Activated T-cell treated with anti-CD3 and anti-CD28 coated beads, Interleukin-2, amount 50 U/mL, for 72 hours (primary cell): ENCODE data around the gene TASOR. TPM values are rescaled to one million over a fixed set of nuclear protein-coding genes. Genes with fewer than 3 reads are reported as not detected.

Experiments
- ATAC-seq, 2 donors: fragments of 150-1000 bp; cut with Tn5 transposase; replicated peaks in 1 of 2; 2 replicates each; pipeline ENCODE4 v1.10.0; 2021; ENCODE audit warnings: moderate library complexity in 2 of 2, mild to moderate bottlenecking in 1 of 2
- DNase-seq, 2 donors: peaks; one replicate each; pipeline ENCODE4 v3.0.0; 2021 to 2022; ENCODE audit warnings: mixed read lengths in 1 of 2
- H3K27ac Mint-ChIP-seq: one replicate; pipeline ENCODE4 v1.8.0; 2022; ENCODE audit warnings: mild to moderate bottlenecking, moderate library complexity, mixed read lengths
- H3K27me3 Mint-ChIP-seq: one replicate; pipeline ENCODE4 v1.8.0; 2022; ENCODE audit warnings: low read depth, mixed read lengths
- H3K36me3 Mint-ChIP-seq, 2 donors: one replicate each; pipeline ENCODE4 v1.8.0; 2022; ENCODE audit warnings: mixed read lengths in 2 of 2, mild to moderate bottlenecking in 1 of 2; ENCODE audit not compliant: insufficient read depth in 2 of 2
- H3K4me1 Mint-ChIP-seq: one replicate; pipeline ENCODE4 v1.8.0; 2022; ENCODE audit warnings: low read depth, mixed read lengths
- H3K4me3 Mint-ChIP-seq, 2 donors: one replicate each; pipeline ENCODE4 v1.8.0; 2022; ENCODE audit warnings: mild to moderate bottlenecking in 2 of 2, mixed read lengths in 2 of 2, moderate library complexity in 2 of 2
- H3K9me3 Mint-ChIP-seq, 2 donors: one replicate each; pipeline ENCODE4 v1.8.0; 2022; ENCODE audit warnings: mixed read lengths in 2 of 2
- total RNA-seq, 2 donors: library from RNA; stranded (reverse); gene quantifications; one replicate each; pipeline ENCODE4 v1.2.3, GENCODE V29; 2022

TASOR gene
- total RNA-seq, 2 donors from 2014 or later: 82.6 to 91.8 TPM

DNA sequence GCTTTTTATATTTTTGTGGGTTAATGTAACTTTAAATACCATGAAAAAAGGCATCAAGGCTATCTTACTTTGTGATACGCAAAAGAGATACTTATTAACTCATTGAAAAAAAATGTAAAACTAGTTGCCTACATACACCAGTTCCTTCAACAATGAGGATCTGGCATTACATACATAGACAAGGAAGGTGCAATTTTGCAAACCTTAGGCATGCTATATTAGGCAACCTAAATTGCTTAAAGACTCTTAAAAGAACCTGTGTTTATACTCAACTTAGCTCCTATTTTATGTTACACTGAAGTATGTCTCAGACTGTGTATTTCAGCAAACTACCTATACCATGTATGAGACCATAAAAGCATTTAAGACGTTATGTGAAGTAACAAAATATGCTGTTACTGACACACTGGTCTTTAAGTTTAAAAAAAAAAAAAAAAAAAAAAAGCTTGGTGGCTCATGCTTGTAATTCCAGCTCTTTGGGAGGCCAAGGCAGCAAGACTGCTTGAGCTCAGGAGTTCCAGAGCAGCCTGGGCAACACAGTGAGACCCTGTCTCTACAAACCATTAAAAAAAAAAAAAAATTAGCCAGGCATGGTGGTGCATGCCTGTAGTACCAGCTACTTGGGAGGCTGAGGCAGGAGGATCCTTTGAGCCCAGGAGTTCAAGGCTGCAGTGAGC is 9.1 kb downstream of the TASOR start:
- H3K4me1 Mint-ChIP-seq: peaks cover 33% of the 10 kb centered on the region
- ATAC-seq (no peak), DNase-seq (no peak)
- no peak overlapping the region for H3K4me3 Mint-ChIP-seq
- H3K36me3 Mint-ChIP-seq: peaks cover 13 to 38% of the 10 kb centered on the region in 2 donors
- H3K27ac Mint-ChIP-seq: no peak overlapping the region
- H3K27me3 Mint-ChIP-seq: no peaks in the 10 kb centered on the region
- no peaks in the 10 kb centered on the region for H3K9me3 Mint-ChIP-seq

DNA sequence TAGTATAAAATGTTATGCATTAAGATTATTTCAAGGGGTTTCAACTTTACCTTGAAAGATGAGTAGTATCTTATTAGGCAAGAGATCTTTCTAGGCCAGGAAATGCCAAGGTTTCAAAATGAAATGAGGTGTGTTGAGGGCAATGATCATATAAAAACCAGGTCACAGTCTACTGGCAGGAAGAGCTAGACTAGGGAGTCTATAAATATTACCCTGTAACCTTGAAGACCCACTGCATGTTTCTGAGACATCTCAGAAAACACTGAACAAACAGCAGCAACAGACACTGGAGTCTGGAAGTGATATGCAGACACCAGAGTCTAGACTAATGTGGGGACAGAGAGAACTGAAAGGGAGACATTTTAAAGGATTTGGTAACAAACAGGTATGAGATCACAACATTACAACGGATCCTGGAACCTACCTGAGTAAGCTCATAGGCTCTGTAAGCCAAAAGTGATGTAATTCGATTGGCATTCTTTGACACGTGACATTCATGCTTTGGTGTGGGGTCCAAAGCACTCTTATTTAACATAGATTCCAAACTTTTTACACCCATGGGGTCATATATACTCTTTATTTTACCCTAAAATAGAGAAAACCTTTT is 15.0 kb downstream of the TASOR start:
- peak in 1 of 2 donors; percentile 45 for ATAC-seq
- peaks cover 22 to 54% of the 10 kb centered on the region in 2 donors for H3K36me3 Mint-ChIP-seq
- peaks cover 16% of the 10 kb centered on the region for H3K4me1 Mint-ChIP-seq
- no peaks in the 10 kb centered on the region for H3K9me3 Mint-ChIP-seq
- H3K27me3 Mint-ChIP-seq: no peaks in the 10 kb centered on the region
- no peak for DNase-seq
- peak overlapping the region; percentile 57 for H3K27ac Mint-ChIP-seq
- H3K4me3 Mint-ChIP-seq: no peak overlapping the region

DNA sequence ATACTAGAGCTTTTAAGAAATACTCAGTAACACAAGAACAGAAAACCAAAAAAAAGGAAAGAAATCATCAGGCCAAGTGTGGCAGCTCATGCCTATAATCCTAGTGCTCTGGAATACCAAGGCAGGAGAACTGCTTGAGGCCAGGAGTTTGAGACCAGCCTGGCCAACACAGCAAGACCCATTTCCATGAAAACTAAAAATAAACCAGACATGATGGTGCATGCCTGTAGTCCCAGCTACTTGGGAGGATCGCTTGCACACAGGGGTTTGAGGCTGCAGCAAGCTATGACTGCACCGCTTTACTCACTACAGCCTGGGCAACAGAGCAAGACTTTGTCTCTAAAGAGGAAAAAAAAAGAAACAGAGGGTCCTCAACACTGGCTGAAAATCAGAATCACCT is 18.2 kb downstream of the TASOR start:
- peaks cover 13% of the 10 kb centered on the region for H3K4me1 Mint-ChIP-seq
- ATAC-seq (no peak), DNase-seq (no peak)
- peaks cover 16 to 45% of the 10 kb centered on the region in 2 donors for H3K36me3 Mint-ChIP-seq
- peak overlapping the region; percentile 15 for H3K27ac Mint-ChIP-seq
- H3K9me3 Mint-ChIP-seq: no peaks in the 10 kb centered on the region
- no peaks in the 10 kb centered on the region for H3K27me3 Mint-ChIP-seq
- H3K4me3 Mint-ChIP-seq: no peak overlapping the region

DNA sequence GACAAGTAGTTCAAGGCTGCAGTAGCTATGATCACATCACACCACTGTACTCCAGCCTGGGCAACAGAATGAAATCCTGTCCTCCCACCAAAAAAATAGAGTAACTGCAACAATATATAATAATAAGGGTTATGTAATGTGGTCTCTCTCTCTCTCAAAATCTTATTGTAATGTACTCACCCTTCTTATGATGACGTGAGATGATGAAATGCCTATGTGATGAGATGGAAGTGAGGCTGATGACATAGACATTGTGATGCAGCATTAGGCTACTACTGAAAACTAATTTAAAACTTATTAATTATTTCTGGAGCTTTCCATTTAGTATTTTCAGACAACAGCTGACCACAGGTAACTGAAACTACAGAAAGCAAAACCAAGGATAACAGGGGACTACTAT is 27.4 kb downstream of the TASOR start:
- no peak for ATAC-seq
- DNase-seq: no peak
- no peaks in the 10 kb centered on the region for H3K27me3 Mint-ChIP-seq
- H3K4me3 Mint-ChIP-seq: no peak overlapping the region
- peaks cover 18 to 64% of the 10 kb centered on the region in 2 donors for H3K36me3 Mint-ChIP-seq
- no peaks in the 10 kb centered on the region for H3K9me3 Mint-ChIP-seq
- peaks cover 26% of the 10 kb centered on the region for H3K4me1 Mint-ChIP-seq
- H3K27ac Mint-ChIP-seq: peak overlapping the region; percentile 67

DNA sequence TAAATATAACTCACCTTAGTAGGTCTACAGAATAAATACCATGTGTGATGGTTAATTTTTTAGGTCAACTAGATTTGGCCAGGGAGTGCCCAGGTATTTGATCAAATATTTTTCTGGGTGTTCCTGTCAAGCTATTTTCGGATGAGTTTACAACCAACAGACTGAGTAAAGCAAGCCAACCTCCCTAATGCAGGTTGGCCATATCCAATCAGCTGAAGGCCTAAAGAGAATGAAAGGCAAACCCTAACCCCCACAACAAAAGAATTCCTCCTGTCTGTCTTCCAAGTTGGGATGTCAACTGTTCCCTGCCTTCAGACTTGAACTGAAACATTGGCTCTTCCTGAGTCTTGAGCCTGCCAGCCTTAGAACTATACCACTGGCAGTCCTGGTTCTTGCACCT is 28.6 kb downstream of the TASOR start:
- ATAC-seq (no peak), DNase-seq (no peak)
- Mint-ChIP-seq H3K27ac (no peak overlapping the region), H3K36me3 (peaks cover 15 to 56% of the 10 kb centered on the region in 2 donors), H3K27me3 (no peaks in the 10 kb centered on the region), H3K4me3 (no peak overlapping the region), H3K9me3 (no peaks in the 10 kb centered on the region), H3K4me1 (peaks cover 21% of the 10 kb centered on the region)

DNA sequence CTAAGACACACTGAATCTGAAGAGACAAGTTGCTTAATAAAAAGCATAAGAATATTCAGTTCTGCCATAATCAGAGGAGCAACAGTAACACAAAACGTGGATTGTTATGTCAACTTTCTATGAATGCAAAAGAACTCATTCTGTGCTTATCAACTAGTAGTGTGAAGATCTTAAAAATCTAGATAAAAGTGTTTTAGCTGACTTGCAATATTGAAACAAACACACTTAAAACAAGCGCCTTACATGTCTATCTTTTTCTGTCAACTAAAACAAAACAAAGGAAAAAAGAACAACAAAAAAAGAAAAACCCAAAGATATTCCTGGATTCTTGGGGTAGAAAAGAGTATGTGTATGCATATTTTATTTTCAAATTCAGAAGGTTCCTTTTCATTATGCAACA is 37.7 kb downstream of the TASOR start:
- H3K4me3 Mint-ChIP-seq: no peak overlapping the region
- peaks cover 4 to 25% of the 10 kb centered on the region in 2 donors for H3K36me3 Mint-ChIP-seq
- H3K27me3 Mint-ChIP-seq: no peaks in the 10 kb centered on the region
- no peak overlapping the region for H3K27ac Mint-ChIP-seq
- no peaks in the 10 kb centered on the region for H3K9me3 Mint-ChIP-seq
- H3K4me1 Mint-ChIP-seq: peaks cover 8% of the 10 kb centered on the region
- ATAC-seq (no peak), DNase-seq (no peak)

DNA sequence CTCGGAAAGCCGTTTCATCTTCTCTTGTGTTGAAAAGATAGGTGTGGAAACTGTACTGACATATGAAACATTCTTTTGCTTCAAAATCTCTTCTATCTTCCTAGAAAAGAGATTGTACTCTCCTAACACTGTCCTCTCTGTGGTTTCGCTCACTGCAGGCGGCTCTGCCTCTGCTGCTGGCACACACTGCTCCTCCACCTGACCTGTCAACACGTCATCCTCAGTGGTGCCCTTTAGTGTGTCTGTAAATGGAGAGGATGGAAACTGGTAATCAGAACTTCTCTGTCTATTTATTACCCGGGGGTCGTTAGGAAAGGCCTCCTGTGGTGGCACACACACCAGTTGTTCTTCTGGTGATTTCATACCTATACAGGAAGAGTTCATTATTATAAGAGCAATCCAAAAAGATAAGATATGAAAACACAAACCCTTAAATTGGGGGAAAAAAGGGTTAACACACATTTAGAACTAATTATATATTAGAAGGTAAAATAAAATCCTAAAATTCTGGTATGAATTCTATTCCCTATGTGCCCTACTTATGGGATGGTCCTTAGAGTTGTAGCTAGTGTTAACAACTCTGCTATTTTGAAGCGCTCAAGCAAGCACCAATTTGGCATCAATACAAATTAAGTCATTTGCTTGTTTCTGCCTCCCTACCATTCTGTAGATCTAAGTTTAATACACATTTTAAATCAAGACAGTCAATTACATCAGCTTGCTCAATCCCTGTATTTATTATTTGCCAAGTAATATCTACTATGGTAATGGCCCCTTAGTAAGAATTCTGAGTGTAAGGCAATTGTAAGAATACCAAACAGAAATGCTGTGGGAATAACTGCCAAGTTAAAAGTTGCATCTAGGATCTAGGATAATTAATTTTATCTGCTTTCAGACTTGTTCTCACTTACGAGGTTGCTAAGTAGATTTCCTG is 49.2 kb downstream of the TASOR start:
- no peak overlapping the region for H3K27ac Mint-ChIP-seq
- H3K36me3 Mint-ChIP-seq: peaks cover 7 to 21% of the 10 kb centered on the region in 2 donors
- H3K4me1 Mint-ChIP-seq: no peaks in the 10 kb centered on the region
- DNase-seq (no peak), ATAC-seq (no peak)
- no peaks in the 10 kb centered on the region for H3K27me3 Mint-ChIP-seq
- H3K4me3 Mint-ChIP-seq: no peak overlapping the region
- H3K9me3 Mint-ChIP-seq: no peaks in the 10 kb centered on the region

Other genes starting within 250 kb of the TASOR start
- gene ERC2, start 214.8 kb downstream of the TASOR start, total RNA-seq: under 1 TPM; 0.19 to 0.35 TPM
- gene CCDC66, start 126.1 kb downstream of the TASOR start, total RNA-seq: 10 to 100 TPM; 29.0 to 34.7 TPM
- 10 to 100 TPM; 21.1 to 43.6 TPM for gene ARHGEF3, start 118.7 kb upstream of the TASOR start, total RNA-seq